NCI-H2196 treated with DMSO at 0.1 percent for 48 hours (cell line): ENCODE data around the gene PRR15L.

ENCODE experiments used
- DNase-seq: peaks from one replicate; lab custom pipeline; 2025; ENCODE audit not compliant: unreplicated experiment; lab: John Stamatoyannopoulos, UW

The PRR15L gene

DNA sequence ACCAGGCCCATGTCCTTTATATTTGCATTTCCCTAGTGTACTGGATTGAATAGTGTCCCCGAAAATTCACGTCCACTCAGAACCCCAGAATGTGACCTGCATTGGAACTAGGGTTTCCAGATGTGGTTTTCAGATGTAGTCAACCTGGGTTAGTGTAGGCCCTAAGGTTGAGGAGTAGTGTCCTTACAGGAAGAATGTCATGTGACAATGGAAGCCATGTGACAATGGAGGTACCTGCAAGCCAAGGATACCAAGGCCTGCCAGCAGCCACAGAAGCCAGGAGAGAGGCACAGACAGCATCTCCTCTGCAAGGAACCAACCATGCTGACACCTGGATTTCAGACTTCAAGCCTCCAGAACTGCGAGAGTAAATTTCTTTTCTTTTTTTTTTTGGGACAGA is 5.2 kb upstream of the PRR15L start:
- no peak for DNase-seq

DNA sequence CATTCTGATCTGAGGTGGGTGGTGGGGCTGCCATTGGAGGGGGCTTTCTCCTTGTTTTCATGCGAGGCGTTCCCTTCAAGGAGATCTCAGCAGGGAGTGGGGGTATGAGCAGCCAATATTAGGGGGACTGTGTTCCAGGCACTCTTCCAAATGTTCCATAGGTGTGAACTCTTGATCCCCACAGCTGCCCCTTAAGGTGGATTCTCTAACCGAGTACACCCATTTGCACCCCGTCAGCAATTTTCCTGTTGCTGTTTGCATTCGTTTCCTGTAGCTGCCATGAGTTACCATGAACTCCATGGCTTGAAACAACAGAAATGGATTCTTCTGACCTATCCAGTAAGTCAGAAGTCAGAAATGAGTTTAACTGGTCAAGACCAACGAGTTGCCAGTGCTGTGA is 3.7 kb upstream of the PRR15L start:
- no peak for DNase-seq

DNA sequence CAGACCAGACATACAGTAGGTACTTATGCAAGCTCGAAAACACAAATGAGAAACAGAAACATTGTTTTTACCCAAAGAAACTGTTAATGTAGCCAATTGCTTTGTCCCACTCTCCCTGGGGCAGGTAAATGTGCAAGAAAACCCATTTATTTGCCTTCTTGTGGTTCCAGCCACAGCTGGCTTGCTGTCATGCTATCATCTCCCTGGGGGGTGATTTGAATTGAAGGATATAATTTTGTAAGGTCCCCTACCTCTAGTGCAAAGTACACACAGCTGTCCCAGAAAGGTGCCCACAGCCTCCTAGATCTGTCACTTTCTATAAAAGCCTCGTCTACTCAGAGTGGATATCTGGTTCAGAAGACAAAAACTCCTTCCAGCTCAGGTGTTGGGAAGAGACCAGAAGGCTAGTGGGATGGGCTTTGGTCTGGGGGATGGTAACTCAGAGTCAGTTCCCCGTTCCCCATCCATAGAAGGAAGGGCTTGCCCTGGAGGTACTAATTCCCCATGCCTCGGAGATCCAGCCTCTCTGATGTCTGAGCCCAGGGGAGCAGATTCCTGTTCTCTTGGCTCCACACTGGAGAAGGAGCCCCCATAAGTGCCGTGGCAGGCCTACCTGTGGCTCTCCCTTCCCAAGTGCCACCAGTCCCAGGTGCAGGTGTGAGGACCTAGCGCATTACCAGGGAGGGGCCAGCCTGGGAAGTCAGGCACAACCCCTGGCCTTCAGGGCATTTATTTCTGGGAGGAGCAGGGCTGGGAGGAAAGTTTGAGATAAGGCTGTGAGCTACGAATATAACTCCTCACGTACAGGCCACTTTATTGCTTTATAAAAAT is 2.4 kb upstream of the PRR15L start:
- DNase-seq = no peak

DNA sequence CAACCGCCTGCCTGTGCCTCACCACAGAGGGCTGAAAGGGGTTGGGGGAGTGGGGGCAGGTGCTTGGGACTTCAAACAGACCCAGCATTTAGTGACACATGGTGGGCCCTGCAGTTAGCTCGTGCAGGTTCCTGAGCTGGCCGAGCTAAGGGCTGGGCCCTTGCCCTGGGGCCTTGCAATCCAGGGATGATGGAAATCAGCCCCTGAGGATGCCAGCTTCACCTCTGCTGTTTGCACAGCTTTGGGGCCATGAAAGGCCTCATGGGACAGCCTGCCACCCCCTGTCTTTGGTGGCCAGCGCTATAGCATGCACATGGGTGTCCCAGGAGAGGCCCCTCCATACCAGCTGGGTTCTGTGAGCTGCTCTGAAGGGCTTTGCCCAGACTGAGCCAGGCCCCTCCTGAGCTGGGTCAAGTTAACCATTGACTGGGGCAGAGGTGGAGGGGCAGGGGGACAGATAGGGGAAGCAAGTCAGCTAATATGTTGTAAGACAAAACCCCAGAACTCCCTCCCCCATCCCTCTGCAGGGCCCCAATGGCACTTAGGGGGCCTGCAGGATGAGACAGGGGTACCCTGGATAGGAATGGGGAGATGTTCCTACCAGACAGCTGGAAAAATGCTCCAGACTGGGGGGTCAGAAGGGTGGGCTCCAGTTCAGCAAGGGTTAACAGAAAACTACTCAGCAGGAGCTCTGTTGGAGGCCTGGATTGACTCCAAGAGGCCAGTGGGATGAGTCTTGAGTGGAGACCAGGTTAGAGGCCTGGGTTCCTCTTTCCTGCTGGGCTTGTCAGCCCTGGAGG is 692 bp downstream of the PRR15L start:
- DNase-seq = no peak

DNA sequence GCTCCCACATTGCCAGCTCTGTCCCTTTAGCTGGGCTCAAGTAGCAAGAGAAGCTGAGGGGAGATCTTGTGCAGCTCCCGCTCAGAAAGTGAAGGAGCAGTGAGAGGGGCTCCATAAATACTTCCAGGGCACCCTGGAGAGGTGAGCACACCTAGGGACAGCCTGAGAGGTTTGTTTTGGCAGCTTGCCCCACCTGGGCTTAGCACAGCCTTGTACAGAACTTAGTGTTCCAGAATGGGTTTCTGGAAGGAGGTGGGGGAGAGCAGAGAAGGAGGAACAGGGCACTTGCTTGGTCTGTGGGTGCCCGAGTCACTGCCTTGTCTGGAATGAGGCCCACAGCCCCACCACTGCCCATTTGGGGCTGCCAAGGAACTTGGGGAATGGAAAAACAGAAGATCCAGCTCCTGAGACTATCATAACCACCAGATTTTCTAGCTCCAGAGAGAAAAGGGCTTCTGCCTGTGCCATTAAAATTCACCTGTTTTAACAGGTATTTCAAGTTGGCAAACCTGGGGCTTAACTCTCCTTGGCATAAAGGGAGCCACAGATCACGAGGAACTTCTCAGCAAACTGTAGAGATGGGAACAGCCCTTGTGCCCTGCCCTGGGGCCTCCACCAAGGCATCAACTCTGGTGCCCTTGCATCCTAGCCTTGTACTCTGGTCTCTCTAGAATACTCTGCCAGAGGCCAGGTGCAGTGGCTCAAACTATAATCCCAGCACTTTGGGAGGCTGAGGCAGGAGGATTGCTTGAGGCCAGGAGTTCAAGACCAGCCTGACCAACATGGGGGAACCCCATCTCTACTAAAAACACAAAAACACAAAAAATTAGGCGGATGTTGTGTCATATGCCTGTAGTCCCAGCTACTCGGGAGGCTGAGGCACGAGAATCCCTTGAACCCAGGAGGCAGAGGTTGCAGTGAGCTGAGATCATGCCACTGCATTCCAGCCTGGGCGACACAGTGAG is 1.9 kb downstream of the PRR15L start:
- DNase-seq = no peak

DNA sequence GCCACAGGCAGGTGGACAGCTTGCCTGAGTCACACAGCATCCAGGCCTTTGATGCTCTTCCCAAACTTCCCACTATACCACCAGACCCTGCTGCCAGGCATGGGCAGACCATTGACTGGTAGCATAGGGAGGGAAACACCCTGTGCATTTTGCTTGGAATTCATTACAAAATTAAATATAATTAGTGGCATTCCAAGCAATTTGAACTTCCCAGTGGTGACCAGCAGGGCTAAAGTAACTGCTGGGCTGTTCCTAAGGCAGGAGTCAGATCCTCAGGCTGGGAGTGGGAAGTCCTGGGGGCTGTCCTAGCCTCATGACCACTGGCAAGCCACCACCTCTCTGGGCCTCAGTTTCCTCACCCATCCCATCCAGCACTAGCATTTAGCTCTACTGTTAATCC is 3.8 kb downstream of the PRR15L start:
- no peak for DNase-seq

DNA sequence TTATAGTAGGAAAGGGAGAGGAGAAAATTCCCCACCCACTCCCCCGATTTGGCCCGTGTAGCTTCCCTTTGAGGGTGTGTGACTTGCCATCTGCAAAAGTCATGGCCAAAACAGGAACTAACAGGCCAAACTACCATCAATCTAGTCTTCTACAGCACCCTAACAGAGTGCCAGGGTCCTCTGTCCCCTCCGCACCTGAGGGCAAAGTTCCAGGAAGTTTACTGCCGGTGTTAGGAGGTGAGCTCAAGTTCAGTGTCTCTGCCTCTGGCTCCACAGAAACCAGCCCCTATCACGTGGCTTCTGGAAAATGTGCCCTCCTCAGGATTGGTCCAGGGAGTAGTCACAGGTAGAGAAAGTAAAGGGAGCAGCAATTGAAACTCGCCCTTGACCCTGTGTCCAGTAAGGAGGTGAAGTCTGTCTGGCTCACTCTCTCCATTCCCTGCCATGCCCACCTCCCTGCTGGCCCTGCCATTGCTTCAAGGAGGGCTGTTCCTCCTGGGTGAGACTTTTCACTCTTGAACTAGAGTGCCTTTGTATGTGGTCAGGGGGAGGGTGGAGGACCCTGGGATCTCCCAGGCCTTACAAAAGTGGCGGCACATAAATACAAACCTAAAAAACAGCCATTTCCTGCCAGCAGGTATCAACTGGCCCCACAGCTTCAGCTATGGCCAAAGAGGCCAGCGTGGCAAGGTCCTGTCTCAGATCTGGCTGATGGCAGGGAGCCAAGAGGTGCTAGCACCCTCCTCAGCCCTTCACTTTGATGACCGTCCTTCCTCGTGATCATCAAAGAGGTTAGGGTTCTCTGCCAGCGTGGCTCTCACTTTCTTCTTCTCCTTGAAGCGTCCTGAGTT is 5.3 kb downstream of the PRR15L start:
- DNase-seq = no peak

DNA sequence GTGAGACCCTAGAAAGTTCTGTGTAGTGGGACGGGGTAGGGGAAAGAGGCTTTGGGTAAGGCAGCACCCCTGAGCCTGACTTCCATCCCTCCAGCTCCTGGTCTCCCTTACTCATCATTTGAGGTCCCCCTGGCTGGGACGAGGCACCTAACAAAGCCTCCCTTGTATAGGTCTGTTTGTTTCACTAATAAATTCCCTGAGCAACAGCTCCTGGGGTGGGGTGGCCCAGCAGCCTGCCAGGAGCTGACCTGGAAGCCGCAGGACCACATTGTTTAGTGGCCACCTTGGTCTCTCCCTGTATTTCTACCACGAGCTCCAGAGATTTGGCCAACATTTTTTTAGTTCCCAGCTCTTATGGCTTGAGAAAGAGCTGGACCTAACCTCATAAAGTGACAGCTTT is 7.2 kb downstream of the PRR15L start:
- DNase-seq = no peak

DNA sequence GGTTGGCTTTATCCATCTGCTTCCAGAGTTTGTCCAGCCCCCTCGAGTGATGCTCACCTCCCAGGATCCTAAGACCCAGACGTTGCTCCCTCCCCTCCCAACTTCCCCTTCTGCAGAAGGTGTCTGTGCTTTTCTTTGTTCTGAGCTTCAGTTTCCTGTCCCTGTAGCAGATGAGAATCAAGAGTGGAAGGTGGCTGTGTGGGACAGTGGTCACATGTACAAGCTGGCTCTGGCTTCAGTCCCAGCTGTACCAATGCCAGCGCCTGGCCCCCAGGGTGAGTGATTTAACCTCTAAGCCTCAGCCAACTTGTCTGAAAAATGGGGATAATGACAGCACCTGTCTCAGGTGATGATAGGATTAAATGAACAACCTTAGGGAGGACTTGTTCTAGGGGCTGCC is 7.7 kb downstream of the PRR15L start:
- DNase-seq = peak; percentile 21

DNA sequence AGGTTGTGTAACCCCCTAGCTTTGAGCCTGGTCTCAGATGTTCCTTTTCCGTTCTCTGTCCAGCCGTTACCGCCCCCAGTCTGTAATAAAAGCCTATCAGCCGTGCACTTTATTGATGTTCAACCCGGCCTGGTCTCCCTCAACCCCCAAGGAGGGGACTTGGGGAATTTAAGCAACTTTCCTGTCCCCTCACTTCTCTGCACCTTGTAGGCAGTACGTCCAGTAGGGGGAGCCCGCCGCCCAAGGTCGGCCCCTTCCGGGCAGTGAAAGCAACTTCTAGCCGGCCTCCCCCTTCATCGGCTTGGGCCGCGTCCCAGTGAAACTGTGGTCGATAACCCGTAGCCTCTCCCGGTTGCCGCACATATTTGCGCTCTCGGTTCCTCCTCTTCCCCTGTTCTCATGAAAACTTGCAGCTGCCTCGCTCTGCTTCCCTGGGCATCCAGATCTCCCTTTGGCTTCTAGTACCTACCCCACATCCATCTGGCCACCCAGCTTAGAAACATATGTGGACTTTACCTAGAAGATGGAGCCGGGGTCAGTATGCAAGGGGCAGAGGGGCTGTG is 8.4 kb downstream of the PRR15L start:
- DNase-seq = peak; percentile 86

DNA sequence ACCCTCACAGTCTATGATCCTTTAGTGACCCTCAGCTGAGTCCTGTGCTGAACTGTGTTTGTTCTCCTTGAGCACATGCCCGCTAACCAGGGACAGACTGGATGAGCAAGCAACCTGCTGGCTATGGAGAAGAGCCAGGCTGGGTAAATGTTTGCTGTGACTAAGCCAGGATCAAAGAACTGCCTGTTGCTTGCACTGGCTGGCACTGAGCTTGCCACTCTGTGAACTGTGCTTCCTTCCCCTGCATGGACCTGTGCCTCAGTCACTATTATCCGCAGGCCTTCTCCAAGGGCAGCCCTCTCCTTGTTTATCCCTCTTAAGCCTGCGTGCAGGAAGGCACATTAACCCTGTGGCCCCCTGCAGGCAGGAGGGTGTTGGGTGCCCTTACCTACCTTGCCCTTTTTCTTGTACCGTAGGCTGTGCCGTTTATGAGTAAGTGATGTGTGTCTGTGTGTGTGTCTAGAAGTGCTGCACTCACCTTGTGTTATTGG is 8.9 kb downstream of the PRR15L start:
- no peak for DNase-seq

DNA sequence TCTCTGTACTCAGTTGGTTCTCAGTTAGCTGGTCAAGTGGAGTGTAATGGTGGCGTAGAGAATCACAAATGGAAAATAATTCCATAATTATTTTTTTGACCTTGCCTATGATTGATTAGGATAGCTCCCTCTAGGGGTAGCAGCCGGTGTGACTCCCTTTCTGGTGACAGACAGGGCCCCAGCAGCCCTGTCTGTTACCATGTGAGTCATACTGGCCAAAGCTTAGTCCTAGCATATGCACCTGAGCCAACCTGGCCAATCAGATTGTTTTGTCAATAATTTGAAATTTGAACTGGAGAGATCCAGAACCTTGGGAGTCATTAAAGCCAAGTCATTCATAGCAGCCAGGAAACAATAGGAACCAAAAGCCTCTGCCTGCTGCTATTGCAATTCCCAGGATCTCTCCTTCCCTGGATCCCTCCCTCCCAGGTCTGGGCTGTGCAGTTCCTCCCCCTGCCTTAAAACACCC is 10.7 kb downstream of the PRR15L start:
- peak; percentile 89 for DNase-seq

DNA sequence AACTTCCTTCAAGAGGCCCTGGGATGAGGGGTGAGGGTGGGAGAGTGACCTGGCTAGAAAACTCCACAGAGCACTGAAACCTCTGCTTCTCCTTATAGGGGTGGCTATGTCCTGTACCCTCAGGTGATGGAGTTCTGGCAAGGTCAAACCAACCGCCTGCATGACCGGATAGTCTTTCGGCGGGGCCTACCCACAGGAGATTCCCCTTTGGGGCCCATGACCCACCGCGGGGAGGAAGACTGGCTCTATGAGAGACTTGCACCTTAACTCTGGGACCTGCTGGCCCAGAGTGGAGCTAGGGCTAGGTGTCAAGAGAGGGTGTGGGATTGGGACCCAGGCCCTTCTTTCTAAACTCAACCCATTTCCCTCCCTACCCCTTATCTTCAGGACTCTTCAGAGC is 11.2 kb downstream of the PRR15L start:
- DNase-seq = no peak

DNA sequence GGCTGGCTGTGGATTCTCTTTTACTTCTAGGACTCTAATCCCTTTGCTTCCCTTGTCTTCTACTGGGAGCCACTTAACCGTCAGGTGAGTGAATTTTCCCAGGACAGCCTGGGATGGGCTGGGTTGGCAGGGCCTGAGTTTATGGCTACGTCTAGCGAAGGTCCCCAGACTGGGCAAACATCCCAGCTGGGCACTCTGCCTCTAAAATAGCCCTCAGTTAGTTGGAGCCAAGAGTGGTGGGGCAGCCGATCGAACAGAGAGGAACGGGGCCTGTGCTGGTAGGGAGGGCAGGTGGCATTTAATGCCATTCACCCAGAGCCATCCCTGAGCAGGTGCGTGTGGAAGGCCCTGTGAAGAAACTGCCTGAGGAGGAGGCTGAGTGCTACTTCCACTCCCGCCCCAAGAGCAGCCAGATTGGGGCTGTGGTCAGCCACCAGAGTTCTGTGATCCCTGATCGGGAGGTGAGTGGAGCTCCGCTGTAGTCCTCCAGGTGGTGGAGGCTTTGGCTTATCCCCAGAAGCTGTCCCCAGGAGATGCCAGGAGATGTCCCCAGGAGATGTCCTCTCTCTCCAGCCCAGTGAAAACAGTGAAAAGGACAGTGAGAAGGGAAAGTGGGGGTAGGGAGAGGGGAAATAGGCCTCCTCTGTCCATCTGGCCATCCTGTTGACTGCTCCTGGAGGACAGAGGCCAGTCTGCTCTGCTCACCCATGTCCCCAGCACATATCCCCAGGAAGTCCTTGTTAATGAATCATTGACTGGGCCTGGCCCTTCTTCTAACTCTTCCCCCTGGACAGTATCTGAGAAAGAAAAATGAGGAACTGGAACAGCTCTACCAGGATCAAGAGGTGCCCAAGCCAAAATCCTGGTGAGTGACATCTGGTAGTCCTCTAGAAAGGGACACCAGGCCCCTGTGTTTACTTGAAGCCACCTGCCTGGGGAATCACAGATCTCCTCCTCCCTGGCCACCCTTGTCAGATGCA is 11.9 kb downstream of the PRR15L start:
- DNase-seq = no peak

DNA sequence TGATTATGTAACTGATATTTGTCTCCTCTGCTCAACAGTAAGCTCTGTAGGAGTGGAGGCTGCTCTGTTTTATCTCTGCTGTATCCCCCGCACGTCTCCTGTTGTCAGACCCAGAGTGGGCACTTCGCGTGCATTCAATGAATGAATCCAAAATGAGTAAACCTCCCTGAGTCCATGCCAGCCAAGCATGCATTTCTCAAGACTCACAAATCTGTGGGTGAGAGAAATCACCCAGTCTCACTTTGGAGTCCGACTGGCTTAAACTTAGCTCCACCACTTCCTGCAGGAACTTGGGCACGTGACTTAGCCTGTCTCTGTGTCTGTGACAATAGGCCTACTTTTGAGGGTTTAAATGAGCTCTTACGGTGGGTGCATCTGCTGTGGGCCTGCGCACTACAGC is 12.6 kb downstream of the PRR15L start:
- no peak for DNase-seq

DNA sequence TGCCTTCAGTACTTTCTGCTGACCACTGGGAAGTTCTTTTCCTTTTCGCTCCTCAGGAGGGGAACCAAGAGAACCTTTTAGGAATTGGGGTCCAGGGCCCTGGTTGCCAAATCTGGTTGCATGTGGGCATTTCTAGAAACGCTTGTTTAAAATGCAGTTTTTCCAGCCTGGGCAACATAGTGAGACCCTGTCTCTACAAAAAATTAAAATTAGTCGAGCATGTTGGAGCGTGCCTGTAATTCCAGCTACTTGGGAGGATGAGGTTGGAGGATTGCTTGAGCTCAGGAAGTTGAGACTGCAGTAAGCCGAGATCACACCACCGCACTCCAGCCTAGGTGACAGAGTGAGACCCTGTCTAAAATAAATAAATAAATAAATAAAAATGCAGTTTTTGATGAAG is 15.1 kb downstream of the PRR15L start:
- no peak for DNase-seq

DNA sequence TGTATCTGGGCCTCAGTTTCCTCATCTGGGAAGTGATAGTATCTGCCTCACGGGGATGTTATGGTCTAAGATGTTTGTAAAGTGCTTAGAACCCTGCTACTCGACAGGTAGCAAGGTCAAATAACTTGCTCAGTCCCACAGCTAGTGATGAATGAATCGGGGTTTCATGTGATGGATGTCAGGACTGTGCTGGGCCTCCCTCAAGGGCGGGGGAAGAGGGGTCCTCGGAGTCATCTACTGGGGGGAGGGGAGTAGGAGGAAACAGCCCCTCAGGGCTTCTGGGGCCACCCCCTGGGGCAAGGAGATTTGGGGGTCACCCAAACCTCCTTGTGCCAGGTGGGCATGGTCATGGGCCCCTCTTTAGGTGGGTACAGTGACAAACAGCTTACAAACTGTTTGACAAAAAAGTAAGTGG is 15.6 kb downstream of the PRR15L start:
- no peak for DNase-seq

DNA sequence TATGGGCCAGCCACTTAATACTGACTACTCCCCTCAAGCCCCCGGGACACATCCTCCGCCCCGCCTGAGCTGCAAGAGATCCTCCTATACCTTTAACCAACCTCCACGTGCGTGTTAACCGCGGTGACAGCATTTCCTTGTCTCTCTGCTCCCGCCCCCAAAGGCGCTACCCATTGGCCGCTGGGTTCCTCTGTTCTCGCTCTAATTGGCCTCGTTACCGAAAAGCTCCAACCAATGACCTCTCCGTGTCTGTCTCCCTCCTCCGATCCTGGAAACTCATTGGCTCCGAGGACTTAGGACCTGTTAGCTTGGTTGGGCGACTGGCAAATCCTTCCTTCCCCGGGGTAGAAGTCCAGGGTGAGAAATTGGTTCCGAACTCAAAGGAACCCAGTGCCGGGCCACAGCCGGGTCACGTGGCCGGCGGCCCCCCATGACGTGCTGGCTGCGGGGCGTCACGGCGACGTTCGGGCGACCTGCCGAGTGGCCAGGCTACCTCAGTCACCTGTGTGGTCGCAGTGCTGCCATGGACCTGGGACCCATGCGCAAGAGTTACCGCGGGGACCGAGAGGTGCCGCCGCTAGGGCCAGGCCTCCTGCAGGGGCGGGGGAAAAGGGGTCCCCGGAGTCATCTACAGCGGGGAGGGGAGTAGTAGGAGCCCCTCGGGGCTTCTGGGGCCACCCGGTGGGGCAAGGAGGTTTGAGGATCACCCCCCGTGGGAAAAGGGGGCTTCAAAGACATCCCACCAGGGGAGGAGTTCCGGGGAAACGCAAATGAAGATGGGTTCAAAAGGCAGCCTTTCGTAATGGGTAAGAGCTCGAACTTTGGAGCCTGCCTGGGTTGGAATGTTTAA is 16.2 kb downstream of the PRR15L start, which contains the start of gene PNPO:
PNPO (plus strand) TSS at position 326 of the 850 bp plus-strand sequence; CDS start at position 431, 105 bp downstream.
- peak; percentile 99 for DNase-seq
